ENCODE measurements around the gene UMPS.

Gene UMPS

DNA sequence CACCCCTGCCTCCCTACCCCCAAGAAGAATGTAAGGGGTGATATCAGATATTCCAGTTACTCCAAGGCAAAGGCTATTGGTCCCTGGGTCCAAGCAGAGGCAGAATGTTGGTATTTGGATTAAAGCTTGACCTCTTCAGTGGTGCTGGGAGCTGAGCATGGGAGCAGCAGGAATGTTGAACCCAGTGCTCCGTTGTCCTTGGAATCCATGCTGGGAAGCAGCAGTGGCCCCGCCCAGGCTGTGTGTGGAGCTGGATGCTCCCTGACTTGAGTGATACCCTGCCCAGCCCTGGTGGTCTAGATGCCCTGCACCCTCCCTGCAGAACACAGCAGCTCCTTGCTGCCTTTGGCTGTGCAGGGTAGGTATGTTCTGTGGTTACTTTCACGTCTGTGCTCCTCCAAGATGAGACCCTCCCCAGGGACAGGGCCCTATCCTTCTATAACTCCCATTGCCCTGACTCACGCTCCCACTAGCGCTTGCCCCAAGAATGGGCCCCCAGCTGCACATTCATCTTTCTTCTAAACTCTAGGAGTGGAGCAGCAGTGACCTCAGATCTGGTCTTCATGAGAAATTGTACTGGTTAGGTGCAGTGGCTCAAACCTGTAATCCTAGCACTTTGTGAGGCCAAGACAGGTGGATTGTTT, 35.1 kb downstream of the UMPS start:
- Histone ChIP-seq H3K9me3 (ENCODE audit: control insufficient read depth, low read length) (no peaks in the 10 kb centered on the region), H3K36me3 (ENCODE audit: control insufficient read depth, insufficient read depth, low read length, severe bottlenecking) (peaks cover 82% of the 10 kb centered on the region), H3K4me3 (ENCODE audit: low read length) (no peak overlapping the region), H3K9ac (ENCODE audit: low read length) (no peak overlapping the region), H3K4me1 (ENCODE audit: control insufficient read depth, insufficient read depth, low read length) (peaks cover 21% of the 10 kb centered on the region), H3K27me3 (replicated peaks; ENCODE audit: control insufficient read depth, insufficient read depth, low read length) (no peaks in the 10 kb centered on the region)
- DNase-seq (ENCODE audit: low read depth), result no peak

DNA sequence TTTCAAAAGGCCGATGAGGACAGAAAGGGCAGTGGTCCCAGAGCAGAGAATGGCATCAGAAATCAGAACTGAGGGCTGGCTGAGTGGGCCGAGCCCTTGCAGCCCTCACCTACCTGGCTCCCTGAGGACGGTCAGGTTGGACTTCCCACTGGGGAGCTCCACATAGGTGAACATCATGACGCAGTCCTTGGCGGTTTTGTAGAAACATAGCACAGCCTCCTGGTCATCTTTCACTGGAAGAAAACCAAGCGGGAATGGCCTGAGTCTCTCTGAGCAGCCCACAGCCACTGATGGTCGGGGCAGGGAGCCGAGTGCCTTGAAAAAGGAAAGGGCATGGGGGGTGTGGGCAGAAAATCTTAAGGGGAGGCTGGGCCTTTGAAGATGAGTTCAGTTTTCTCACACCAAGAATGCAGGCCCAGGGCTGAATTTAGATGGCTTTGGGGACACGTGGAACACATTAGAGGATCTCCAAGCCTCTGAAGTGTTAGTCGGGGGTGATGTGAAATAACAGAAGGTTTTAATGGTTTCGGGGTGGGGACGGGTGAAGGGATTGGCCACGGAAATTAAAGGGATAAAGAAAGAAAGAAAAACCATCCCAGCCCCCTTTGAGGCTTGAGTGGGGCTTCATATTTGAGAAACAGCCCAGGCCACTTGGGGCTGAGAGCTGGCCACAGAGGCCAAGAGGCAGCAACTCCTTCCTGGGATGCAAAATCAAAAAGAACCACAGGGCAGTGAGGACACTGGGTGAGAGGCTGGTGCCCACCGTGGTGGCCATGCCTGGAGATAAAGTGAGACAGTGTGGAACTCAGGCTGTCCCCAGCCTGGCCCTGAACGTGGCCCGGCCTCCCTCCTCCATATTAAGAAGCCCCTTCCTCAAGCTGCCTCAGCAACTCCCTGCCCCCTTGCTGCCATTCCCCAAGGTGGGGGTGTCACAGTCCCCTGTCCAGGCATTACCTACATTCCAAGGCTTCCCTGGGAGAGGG, 36.2 kb downstream of the UMPS start:
- no peaks in the 10 kb centered on the region for H3K9me3 ChIP-seq (ENCODE audit: control insufficient read depth, low read length)
- no peak for DNase-seq (ENCODE audit: low read depth)
- H3K27me3 ChIP-seq (replicated peaks; ENCODE audit: control insufficient read depth, insufficient read depth, low read length), result no peaks in the 10 kb centered on the region
- peaks cover 82% of the 10 kb centered on the region for H3K36me3 ChIP-seq (ENCODE audit: control insufficient read depth, insufficient read depth, low read length, severe bottlenecking)
- no peak overlapping the region for H3K9ac ChIP-seq (ENCODE audit: low read length)
- peaks cover 18% of the 10 kb centered on the region for H3K4me1 ChIP-seq (ENCODE audit: control insufficient read depth, insufficient read depth, low read length)
- no peak overlapping the region for H3K4me3 ChIP-seq (ENCODE audit: low read length)

DNA sequence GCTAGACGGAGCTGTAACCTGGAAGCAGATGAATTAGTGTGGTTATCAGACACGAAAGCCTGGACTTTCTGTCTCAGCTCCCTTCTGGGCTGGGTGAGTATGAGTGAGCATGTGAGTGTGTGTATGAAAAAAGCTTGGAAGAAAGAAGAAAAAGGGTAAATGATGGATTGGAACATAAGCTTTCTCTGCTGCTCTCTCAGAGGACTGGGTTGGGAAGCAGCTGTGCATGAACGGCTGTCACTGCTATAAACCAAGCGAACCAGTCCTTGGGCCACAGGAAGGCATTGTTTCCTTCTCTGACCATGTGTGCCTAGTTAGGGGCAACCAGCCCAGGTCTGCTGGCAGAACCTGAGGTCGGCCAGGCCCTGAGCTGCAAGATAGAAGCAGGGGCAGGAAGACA, 37.0 kb downstream of the UMPS start:
- Histone ChIP-seq H3K4me3 (ENCODE audit: low read length) (no peak overlapping the region), H3K9ac (ENCODE audit: low read length) (no peak overlapping the region), H3K9me3 (ENCODE audit: control insufficient read depth, low read length) (no peaks in the 10 kb centered on the region), H3K36me3 (ENCODE audit: control insufficient read depth, insufficient read depth, low read length, severe bottlenecking) (peaks cover 78% of the 10 kb centered on the region), H3K4me1 (ENCODE audit: control insufficient read depth, insufficient read depth, low read length) (peaks cover 19% of the 10 kb centered on the region), H3K27me3 (replicated peaks; ENCODE audit: control insufficient read depth, insufficient read depth, low read length) (no peaks in the 10 kb centered on the region)
- DNase-seq (ENCODE audit: low read depth), result no peak

GRCh38 chr3:124767691-124768090, 37.4 kb downstream of the UMPS start:
- Histone ChIP-seq H3K4me1 (ENCODE audit: control insufficient read depth, insufficient read depth, low read length) (peaks cover 24% of the 10 kb centered on the region), H3K4me3 (ENCODE audit: low read length) (no peak overlapping the region), H3K9me3 (ENCODE audit: control insufficient read depth, low read length) (no peaks in the 10 kb centered on the region), H3K9ac (ENCODE audit: low read length) (no peak overlapping the region), H3K27me3 (replicated peaks; ENCODE audit: control insufficient read depth, insufficient read depth, low read length) (no peaks in the 10 kb centered on the region), H3K36me3 (ENCODE audit: control insufficient read depth, insufficient read depth, low read length, severe bottlenecking) (peaks cover 75% of the 10 kb centered on the region)
- DNase-seq (ENCODE audit: low read depth), result no peak

DNA sequence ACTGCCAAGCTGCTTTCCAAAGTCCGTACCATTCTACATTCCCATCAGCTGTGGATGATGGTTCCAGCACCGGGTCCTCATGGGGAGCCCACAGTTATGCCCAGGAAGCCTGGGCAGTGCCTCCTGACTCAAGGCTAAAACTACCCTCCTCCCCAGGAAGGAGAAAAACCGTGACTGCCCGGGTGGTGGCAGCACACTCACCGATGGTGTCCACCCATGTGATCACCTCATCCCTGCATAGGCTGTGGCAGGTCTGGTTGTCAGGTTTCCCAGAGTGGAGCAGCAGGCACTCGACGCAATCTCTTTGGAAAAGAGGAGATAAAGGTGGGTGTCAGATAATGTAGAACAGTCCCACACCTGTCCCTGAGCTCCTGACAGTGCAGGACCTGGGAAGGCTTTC, 38.6 kb downstream of the UMPS start:
- no peaks in the 10 kb centered on the region for H3K27me3 ChIP-seq (replicated peaks; ENCODE audit: control insufficient read depth, insufficient read depth, low read length)
- DNase-seq (ENCODE audit: low read depth), result no peak
- peaks cover 72% of the 10 kb centered on the region for H3K36me3 ChIP-seq (ENCODE audit: control insufficient read depth, insufficient read depth, low read length, severe bottlenecking)
- H3K9ac ChIP-seq (ENCODE audit: low read length), result no peak overlapping the region
- no peak overlapping the region for H3K4me3 ChIP-seq (ENCODE audit: low read length)
- peaks cover 34% of the 10 kb centered on the region for H3K4me1 ChIP-seq (ENCODE audit: control insufficient read depth, insufficient read depth, low read length)
- no peaks in the 10 kb centered on the region for H3K9me3 ChIP-seq (ENCODE audit: control insufficient read depth, low read length)

GRCh38 chr3:124769462-124769861, 39.2 kb downstream of the UMPS start:
- H3K9ac ChIP-seq (ENCODE audit: low read length), result no peak overlapping the region
- no peak for DNase-seq (ENCODE audit: low read depth)
- H3K36me3 ChIP-seq (ENCODE audit: control insufficient read depth, insufficient read depth, low read length, severe bottlenecking), result peaks cover 67% of the 10 kb centered on the region
- no peak overlapping the region for H3K4me3 ChIP-seq (ENCODE audit: low read length)
- no peaks in the 10 kb centered on the region for H3K27me3 ChIP-seq (replicated peaks; ENCODE audit: control insufficient read depth, insufficient read depth, low read length)
- H3K4me1 ChIP-seq (ENCODE audit: control insufficient read depth, insufficient read depth, low read length), result peaks cover 36% of the 10 kb centered on the region
- no peaks in the 10 kb centered on the region for H3K9me3 ChIP-seq (ENCODE audit: control insufficient read depth, low read length)

- Histone ChIP-seq H3K4me3 (ENCODE audit: low read length) (no peak overlapping the region), H3K36me3 (ENCODE audit: control insufficient read depth, insufficient read depth, low read length, severe bottlenecking) (peaks cover 60% of the 10 kb centered on the region), H3K27me3 (replicated peaks; ENCODE audit: control insufficient read depth, insufficient read depth, low read length) (no peaks in the 10 kb centered on the region), H3K4me1 (ENCODE audit: control insufficient read depth, insufficient read depth, low read length) (peaks cover 44% of the 10 kb centered on the region), H3K9ac (ENCODE audit: low read length) (no peak overlapping the region), H3K9me3 (ENCODE audit: control insufficient read depth, low read length) (no peaks in the 10 kb centered on the region)
- peak; percentile 18 for DNase-seq (ENCODE audit: low read depth)
These were observed 40.3 kb downstream of the UMPS start for GRCh38 chr3:124770336-124771082.

GRCh38 chr3:124771083-124771445, 40.8 kb downstream of the UMPS start:
- no peak for DNase-seq (ENCODE audit: low read depth)
- Histone ChIP-seq H3K27me3 (replicated peaks; ENCODE audit: control insufficient read depth, insufficient read depth, low read length) (no peaks in the 10 kb centered on the region), H3K4me3 (ENCODE audit: low read length) (no peak overlapping the region), H3K9ac (ENCODE audit: low read length) (no peak overlapping the region), H3K36me3 (ENCODE audit: control insufficient read depth, insufficient read depth, low read length, severe bottlenecking) (peaks cover 58% of the 10 kb centered on the region), H3K4me1 (ENCODE audit: control insufficient read depth, insufficient read depth, low read length) (peaks cover 44% of the 10 kb centered on the region), H3K9me3 (ENCODE audit: control insufficient read depth, low read length) (no peaks in the 10 kb centered on the region)

DNA sequence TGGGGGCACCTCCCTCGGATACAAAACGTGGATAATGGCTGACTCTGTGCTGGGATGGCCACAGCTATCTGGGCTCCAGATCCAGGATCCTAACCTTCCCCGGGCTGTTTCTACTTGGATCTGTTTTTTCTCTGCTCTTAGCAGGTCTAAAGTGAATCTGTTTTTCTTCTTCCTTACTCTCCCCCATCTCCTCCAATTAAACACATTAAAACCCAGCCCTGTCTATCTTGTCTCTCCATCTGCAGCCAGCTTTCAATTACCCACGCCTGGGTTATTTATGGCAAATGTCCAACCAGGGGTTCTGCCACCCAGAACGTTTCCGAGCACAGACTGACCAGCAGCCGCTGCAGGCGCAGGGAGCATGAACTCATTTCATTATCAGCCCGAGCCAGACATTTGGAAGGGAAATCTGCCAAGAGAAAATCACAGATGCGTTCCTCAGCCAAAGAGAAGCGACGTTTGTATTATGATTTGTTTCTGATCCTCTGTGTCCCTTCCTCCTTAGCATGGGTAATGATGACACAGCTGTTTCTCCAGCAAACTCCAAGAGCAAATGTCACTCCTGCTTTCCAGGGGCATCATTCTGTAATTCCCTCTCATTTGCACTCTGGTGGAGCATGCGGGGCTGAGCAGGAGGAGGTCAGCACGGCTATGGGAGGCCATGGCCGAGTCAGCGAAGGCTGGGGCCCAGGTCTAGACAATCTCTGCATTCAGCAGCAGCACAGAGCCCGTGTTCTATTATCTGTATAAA, 42.0 kb downstream of the UMPS start:
- peaks cover 55% of the 10 kb centered on the region for H3K36me3 ChIP-seq (ENCODE audit: control insufficient read depth, insufficient read depth, low read length, severe bottlenecking)
- peak overlapping the region; percentile 50 for H3K4me3 ChIP-seq (ENCODE audit: low read length)
- H3K27me3 ChIP-seq (replicated peaks; ENCODE audit: control insufficient read depth, insufficient read depth, low read length), result no peaks in the 10 kb centered on the region
- H3K9ac ChIP-seq (ENCODE audit: low read length), result peak overlapping the region; percentile 61
- peaks cover 44% of the 10 kb centered on the region for H3K4me1 ChIP-seq (ENCODE audit: control insufficient read depth, insufficient read depth, low read length)
- H3K9me3 ChIP-seq (ENCODE audit: control insufficient read depth, low read length), result no peaks in the 10 kb centered on the region
- peak; percentile 74 for DNase-seq (ENCODE audit: low read depth)

- DNase-seq (ENCODE audit: low read depth), result no peak
- H3K4me3 ChIP-seq (ENCODE audit: low read length), result no peak overlapping the region
- peak overlapping the region; percentile 69 for H3K9ac ChIP-seq (ENCODE audit: low read length)
- peaks cover 49% of the 10 kb centered on the region for H3K36me3 ChIP-seq (ENCODE audit: control insufficient read depth, insufficient read depth, low read length, severe bottlenecking)
- peaks cover 44% of the 10 kb centered on the region for H3K4me1 ChIP-seq (ENCODE audit: control insufficient read depth, insufficient read depth, low read length)
- no peaks in the 10 kb centered on the region for H3K9me3 ChIP-seq (ENCODE audit: control insufficient read depth, low read length)
- H3K27me3 ChIP-seq (replicated peaks; ENCODE audit: control insufficient read depth, insufficient read depth, low read length), result no peaks in the 10 kb centered on the region
These were observed 43.4 kb downstream of the UMPS start for GRCh38 chr3:124773351-124774326.

All from adipocyte (in vitro differentiated cells).